Measurements from ENCODE around the gene RET. TPM values are rescaled to one million over a fixed set of nuclear protein-coding genes. Genes with fewer than 3 reads are reported as not detected.
A peak's percentile ranks its signal among the peaks of the same experiment; 100 is the strongest.

RET gene
- total and polyA plus RNA-seq, 2 experiments from 2014 or later: 0.50 TPM; not detected in 1

- Histone ChIP-seq H3K9me3 (ENCODE audit: low read depth) (no peaks in the 10 kb centered on the region), H3K4me2 (no peak overlapping the region), H3K27me3 (peaks cover 48% of the 10 kb centered on the region), H3K36me3 (replicated peaks; ENCODE audit: insufficient read depth, low read depth) (no peaks in the 10 kb centered on the region), H3K9me2 (replicated peaks; ENCODE audit: insufficient read depth) (no peaks in the 10 kb centered on the region), H3K4me1 (ENCODE audit: insufficient read depth) (no peaks in the 10 kb centered on the region), H4K20me1 (ENCODE audit: insufficient read depth, poor library complexity, severe bottlenecking) (no peaks in the 10 kb centered on the region), H3K79me2 (no peaks in the 10 kb centered on the region), H2AFZ (no peak overlapping the region), H3K4me3 (no peak overlapping the region), H3K27ac (no peak overlapping the region)
- peak; percentile 32 for DNase-seq (ENCODE audit: low spot score)
- TF ChIP-seq EZH2phosphoT487 (IDR thresholded peaks at IDR 0.05; ENCODE audit: low read depth, severe bottlenecking, unreplicated experiment) (no peak), EZH2 (IDR thresholded peaks at IDR 0.05; ENCODE audit: borderline replicate concordance) (no peak), CTCF (IDR thresholded peaks at IDR 0.05; ENCODE audit: poor library complexity) (peak; percentile 46)
- WGBS (ENCODE audit: low lambda C conversion rate, missing lambda C conversion rate): 40% methylated on average over 9 of the region's 10 CpGs
These were observed 2.1 kb downstream of the RET start for GRCh38 chr10:43078986-43079273.

GRCh38 chr10:43079856-43080255 lies 3.0 kb downstream of the RET start:
- Histone ChIP-seq H3K4me2 (no peak overlapping the region), H3K27me3 (peaks cover 40% of the 10 kb centered on the region), H3K36me3 (replicated peaks; ENCODE audit: insufficient read depth, low read depth) (no peaks in the 10 kb centered on the region), H4K20me1 (ENCODE audit: insufficient read depth, poor library complexity, severe bottlenecking) (no peaks in the 10 kb centered on the region), H3K4me1 (ENCODE audit: insufficient read depth) (no peaks in the 10 kb centered on the region), H3K9me2 (replicated peaks; ENCODE audit: insufficient read depth) (no peaks in the 10 kb centered on the region), H3K79me2 (no peaks in the 10 kb centered on the region), H3K9me3 (ENCODE audit: low read depth) (no peaks in the 10 kb centered on the region), H3K4me3 (no peak overlapping the region), H2AFZ (no peak overlapping the region), H3K27ac (no peak overlapping the region)
- no peak for DNase-seq (ENCODE audit: low spot score)
- 97% methylated on average over 3 of the region's 3 CpGs for WGBS (ENCODE audit: low lambda C conversion rate, missing lambda C conversion rate)
- TF ChIP-seq EZH2phosphoT487 (IDR thresholded peaks at IDR 0.05; ENCODE audit: low read depth, severe bottlenecking, unreplicated experiment): no peak
- TF ChIP-seq EZH2 (IDR thresholded peaks at IDR 0.05; ENCODE audit: borderline replicate concordance): no peak
- no peak for TF ChIP-seq CTCF (IDR thresholded peaks at IDR 0.05; ENCODE audit: poor library complexity)

GRCh38 chr10:43082087-43082486 lies 5.2 kb downstream of the RET start:
- H3K4me3 ChIP-seq: no peak overlapping the region
- WGBS (ENCODE audit: low lambda C conversion rate, missing lambda C conversion rate): 79% methylated on average over 4 of the region's 4 CpGs
- H3K9me2 ChIP-seq (replicated peaks; ENCODE audit: insufficient read depth): no peaks in the 10 kb centered on the region
- H3K79me2 ChIP-seq: no peaks in the 10 kb centered on the region
- H3K27ac ChIP-seq: no peak overlapping the region
- H3K4me2 ChIP-seq: no peak overlapping the region
- H3K9me3 ChIP-seq (ENCODE audit: low read depth): no peaks in the 10 kb centered on the region
- no peaks in the 10 kb centered on the region for H3K36me3 ChIP-seq (replicated peaks; ENCODE audit: insufficient read depth, low read depth)
- H2AFZ ChIP-seq: no peak overlapping the region
- no peak for DNase-seq (ENCODE audit: low spot score)
- no peaks in the 10 kb centered on the region for H4K20me1 ChIP-seq (ENCODE audit: insufficient read depth, poor library complexity, severe bottlenecking)
- H3K27me3 ChIP-seq: peaks cover 25% of the 10 kb centered on the region
- no peaks in the 10 kb centered on the region for H3K4me1 ChIP-seq (ENCODE audit: insufficient read depth)
- TF ChIP-seq EZH2 (IDR thresholded peaks at IDR 0.05; ENCODE audit: borderline replicate concordance) (no peak), CTCF (IDR thresholded peaks at IDR 0.05; ENCODE audit: poor library complexity) (no peak), EZH2phosphoT487 (IDR thresholded peaks at IDR 0.05; ENCODE audit: low read depth, severe bottlenecking, unreplicated experiment) (no peak)

GRCh38 chr10:43082746-43083145 lies 5.9 kb downstream of the RET start:
- Histone ChIP-seq H3K27ac (no peak overlapping the region), H3K4me3 (no peak overlapping the region), H3K4me1 (ENCODE audit: insufficient read depth) (no peaks in the 10 kb centered on the region), H3K36me3 (replicated peaks; ENCODE audit: insufficient read depth, low read depth) (no peaks in the 10 kb centered on the region), H2AFZ (no peak overlapping the region), H3K9me2 (replicated peaks; ENCODE audit: insufficient read depth) (no peaks in the 10 kb centered on the region), H4K20me1 (ENCODE audit: insufficient read depth, poor library complexity, severe bottlenecking) (no peaks in the 10 kb centered on the region), H3K27me3 (peaks cover 22% of the 10 kb centered on the region), H3K79me2 (no peaks in the 10 kb centered on the region), H3K4me2 (no peak overlapping the region), H3K9me3 (ENCODE audit: low read depth) (no peaks in the 10 kb centered on the region)
- no peak for DNase-seq (ENCODE audit: low spot score)
- WGBS (ENCODE audit: low lambda C conversion rate, missing lambda C conversion rate): 83% methylated on average over 7 of the region's 7 CpGs
- no peak for TF ChIP-seq EZH2 (IDR thresholded peaks at IDR 0.05; ENCODE audit: borderline replicate concordance)
- TF ChIP-seq EZH2phosphoT487 (IDR thresholded peaks at IDR 0.05; ENCODE audit: low read depth, severe bottlenecking, unreplicated experiment): no peak
- no peak for TF ChIP-seq CTCF (IDR thresholded peaks at IDR 0.05; ENCODE audit: poor library complexity)

Data from hepatocyte (in vitro differentiated cells).